ENCODE measurements around the gene UGT2A1.

GRCh38 chr4:69658133-69658532 is 5.1 kb upstream of the UGT2A1 start:
- TF ChIP-seq OSR1 (CRISPR knock-in tag; IDR thresholded peaks at IDR 0.05), result no peak
- no peak for TF ChIP-seq ZNF70 (CRISPR knock-in tag; IDR thresholded peaks at IDR 0.05)
- TF ChIP-seq, protein P1, sequence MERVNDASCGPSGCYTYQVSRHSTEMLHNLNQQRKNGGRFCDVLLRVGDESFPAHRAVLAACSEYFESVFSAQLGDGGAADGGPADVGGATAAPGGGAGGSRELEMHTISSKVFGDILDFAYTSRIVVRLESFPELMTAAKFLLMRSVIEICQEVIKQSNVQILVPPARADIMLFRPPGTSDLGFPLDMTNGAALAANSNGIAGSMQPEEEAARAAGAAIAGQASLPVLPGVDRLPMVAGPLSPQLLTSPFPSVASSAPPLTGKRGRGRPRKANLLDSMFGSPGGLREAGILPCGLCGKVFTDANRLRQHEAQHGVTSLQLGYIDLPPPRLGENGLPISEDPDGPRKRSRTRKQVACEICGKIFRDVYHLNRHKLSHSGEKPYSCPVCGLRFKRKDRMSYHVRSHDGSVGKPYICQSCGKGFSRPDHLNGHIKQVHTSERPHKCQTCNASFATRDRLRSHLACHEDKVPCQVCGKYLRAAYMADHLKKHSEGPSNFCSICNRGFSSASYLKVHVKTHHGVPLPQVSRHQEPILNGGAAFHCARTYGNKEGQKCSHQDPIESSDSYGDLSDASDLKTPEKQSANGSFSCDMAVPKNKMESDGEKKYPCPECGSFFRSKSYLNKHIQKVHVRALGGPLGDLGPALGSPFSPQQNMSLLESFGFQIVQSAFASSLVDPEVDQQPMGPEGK (CRISPR knock-in tag; IDR thresholded peaks at IDR 0.05; ENCODE audit: borderline replicate concordance), result no peak
- TF ChIP-seq SNAI2 (CRISPR knock-in tag; IDR thresholded peaks at IDR 0.05), result no peak
- TF ChIP-seq CSDC2 (CRISPR knock-in tag; IDR thresholded peaks at IDR 0.05), result no peak
- TF ChIP-seq GLIS3 (CRISPR knock-in tag; IDR thresholded peaks at IDR 0.05), result no peak
- TF ChIP-seq ZFP3 (CRISPR knock-in tag; IDR thresholded peaks at IDR 0.05), result no peak
- no peak for TF ChIP-seq ZNF8 (CRISPR knock-in tag; IDR thresholded peaks at IDR 0.05)
- TF ChIP-seq RARB (CRISPR knock-in tag; IDR thresholded peaks at IDR 0.05), result no peak
- TF ChIP-seq PPARA (CRISPR knock-in tag; IDR thresholded peaks at IDR 0.05; ENCODE audit: borderline replicate concordance), result no peak
- no peak for TF ChIP-seq ARNTL (CRISPR knock-in tag; IDR thresholded peaks at IDR 0.05; ENCODE audit: borderline replicate concordance, low read depth)

Measured in SK-N-SH treated with all-trans-retinoic acid at 6 μM for 48 hours (cell line).